Activated effector memory CD4-positive, alpha-beta T cell treated with anti-CD3 and anti-CD28 coated beads, Interleukin-2, amount 50 U/mL, for 16 hours (primary cell): Measurements from ENCODE around the gene ABTB2.

Source experiments
- DNase-seq: peaks from one replicate; pipeline ENCODE4 v3.0.0-alpha.2; 2020

The ABTB2 gene

DNA sequence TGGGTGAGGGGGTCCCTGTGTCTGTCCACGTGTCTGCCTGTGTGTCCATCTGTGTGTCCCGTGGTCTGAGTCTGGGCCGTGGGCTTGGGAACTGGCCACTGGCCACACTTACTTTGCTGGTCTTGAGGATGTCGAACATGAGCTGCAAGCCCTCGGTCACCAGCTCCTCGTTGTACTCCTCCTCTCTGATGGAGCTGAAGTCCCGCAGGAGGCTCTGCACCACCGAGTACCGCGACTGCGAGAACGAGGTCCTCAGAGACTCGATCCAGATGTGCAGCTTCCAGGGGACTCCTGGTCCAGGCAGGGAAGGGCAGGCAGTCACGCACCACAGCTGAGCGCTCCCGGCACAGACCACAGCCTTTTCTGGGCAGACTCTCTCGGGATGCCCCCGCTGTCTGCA, 197.0 kb downstream of the ABTB2 start:
- DNase-seq = no peak

DNA sequence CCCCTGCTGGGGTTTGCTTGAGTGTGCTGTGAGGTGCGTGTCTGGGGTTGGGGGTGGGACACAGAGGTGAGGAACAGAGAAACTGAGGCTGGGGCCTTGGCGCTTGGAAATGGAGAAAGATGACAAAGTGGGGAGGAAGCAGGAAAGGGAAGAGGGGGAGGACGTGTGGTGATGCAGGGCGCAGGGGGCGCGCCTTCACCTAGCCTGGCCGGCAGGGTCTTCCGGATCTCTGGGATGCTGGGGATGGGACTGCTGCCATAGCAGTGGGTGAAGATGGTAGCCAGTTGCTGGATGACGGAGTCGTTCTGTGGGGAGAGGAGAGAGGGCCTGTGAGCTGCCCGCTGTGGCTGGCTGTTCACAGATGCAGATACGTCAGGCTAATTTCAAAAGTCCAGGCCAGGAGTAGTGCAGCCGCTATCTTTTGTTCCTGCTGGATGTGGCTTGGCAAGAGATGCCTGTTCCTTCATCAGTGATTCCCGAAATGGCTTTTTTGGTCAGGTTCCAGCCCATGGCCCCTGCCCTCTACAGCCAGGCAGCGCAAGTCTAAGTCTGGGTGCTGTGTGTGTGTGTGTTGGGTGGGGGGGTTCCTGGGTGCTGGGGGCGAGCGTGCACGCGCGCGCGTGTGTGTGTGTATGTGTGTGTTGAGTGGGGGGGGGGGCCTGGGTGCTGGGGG, 197.6 kb downstream of the ABTB2 start:
- no peak for DNase-seq

DNA sequence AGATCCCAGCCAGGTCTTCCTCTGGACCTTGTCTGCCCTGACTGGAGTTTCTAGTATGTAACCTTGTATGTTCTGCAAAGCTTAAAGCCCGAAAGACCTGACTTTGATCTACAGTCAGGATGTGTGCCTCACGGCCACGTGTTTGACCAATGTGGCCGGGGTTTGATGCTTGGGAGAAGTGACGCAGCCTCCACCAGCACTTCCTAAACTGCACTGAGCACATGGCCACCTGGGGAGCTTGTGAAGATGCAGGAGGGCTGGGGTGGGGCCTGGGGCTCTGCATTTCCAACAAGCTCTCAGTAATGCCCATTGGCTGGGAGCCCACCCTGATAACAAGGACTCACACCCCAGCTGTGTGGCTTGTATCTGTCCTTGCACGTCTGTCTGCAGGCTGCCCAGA, 199.1 kb downstream of the ABTB2 start:
- DNase-seq = no peak

DNA sequence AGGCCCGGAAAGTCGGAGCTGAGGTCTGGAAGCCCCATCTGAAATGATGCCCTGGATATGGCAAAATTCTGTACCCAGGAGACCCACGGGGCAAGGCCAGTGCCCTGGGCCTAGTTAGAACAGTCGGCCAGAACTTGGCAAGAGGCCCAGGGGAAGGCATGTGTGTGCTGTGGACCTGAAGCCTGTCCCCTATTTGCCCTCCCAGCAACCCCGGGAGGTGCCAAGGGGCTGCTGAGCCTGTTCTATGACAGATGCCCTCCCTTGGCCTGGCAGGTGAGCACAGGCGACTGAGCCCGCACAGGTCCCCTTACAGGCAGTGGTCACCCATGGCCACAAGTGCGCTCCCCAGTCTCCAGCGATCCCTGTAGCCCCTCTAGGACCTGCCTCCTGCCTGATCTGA, 200.6 kb downstream of the ABTB2 start:
- no peak for DNase-seq

DNA sequence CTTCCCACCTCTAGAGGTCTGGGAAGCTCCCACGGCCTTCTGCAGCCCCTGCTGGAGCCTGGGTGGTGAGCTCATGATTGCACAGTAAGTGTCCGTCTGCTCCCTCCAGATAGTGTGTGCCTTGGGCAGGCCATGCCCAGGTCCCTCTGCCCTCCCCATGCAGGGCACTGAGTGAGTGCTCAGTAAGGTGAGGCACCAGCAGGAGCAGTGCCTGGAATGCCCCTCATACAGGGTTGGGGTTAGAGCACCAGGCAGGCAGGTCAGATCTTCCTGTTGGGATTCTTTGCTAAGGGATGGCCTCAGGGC, 202.1 kb downstream of the ABTB2 start:
- no peak for DNase-seq

DNA sequence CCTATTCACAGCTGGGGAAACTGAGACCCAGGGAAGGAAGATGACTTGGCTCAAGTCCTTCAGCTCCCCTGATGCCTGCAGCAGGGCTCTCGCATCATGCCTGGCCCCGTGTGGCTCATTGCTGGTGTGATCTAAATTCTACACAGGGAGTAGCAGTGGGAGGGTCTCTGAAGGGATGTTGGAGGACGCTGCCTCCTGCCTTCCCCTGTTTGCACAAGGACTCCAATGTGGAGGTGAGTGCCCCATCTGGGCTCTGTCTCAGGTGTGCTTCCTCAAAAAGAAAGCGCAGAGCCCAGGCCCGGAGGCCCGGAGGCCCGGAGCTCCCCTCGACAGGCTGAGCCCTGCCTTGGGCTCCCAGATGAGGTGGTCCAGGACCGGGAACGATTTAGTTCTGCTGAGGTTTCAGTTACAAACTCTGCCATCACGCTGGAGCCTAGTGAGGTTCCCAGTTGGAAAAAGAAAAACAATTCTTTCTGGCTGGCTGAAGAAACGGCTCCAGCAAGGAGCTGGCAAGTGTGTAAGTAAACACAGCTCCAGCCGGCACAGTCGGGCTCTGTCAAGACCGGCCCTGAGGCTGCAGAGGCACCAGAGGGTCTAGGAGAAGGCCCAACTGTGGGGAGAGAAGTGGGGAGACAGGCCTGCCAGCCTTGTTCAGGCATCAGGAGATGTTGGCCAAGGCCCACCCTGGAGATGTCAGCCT, 202.6 kb downstream of the ABTB2 start:
- DNase-seq = no peak

DNA sequence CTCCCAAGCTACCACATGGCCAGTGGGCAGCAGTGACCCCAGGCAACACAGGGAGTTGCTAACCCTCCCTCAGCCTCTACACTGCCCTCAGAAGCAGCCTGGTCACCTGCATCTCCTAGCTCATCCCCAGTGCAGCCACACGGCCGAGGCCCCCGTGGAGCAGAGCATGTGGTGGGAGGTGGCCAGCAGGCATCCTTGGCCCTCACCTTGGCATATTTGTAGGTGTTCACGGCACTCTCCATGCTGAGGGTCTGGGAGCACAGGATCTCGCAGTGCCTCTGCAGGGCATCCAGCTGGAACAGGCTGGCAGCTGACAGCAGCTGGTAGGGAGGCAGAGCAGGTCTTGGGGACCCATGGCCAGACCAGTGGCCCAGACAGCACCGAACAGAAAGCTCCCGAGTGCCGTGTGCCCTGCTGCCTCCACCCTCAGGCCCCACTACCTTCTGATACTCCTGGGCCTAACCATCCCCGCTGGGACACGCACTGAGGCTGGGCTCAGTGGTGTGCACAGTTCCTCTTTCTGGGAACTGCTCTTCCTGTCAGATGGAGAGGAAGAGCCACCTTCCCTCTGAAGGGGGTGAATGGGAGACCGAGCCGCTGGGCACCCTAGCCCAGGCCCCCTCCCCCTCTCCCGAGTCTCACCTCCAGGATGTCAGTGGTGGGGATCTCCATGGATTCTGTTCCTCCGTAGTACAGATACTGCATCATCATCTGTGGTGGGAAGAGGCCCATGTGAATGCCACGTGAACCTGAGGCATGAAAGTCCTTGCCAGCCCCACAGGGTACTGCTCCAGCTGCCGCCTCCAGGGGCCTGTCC, 203.5 kb downstream of the ABTB2 start:
- no peak for DNase-seq

DNA sequence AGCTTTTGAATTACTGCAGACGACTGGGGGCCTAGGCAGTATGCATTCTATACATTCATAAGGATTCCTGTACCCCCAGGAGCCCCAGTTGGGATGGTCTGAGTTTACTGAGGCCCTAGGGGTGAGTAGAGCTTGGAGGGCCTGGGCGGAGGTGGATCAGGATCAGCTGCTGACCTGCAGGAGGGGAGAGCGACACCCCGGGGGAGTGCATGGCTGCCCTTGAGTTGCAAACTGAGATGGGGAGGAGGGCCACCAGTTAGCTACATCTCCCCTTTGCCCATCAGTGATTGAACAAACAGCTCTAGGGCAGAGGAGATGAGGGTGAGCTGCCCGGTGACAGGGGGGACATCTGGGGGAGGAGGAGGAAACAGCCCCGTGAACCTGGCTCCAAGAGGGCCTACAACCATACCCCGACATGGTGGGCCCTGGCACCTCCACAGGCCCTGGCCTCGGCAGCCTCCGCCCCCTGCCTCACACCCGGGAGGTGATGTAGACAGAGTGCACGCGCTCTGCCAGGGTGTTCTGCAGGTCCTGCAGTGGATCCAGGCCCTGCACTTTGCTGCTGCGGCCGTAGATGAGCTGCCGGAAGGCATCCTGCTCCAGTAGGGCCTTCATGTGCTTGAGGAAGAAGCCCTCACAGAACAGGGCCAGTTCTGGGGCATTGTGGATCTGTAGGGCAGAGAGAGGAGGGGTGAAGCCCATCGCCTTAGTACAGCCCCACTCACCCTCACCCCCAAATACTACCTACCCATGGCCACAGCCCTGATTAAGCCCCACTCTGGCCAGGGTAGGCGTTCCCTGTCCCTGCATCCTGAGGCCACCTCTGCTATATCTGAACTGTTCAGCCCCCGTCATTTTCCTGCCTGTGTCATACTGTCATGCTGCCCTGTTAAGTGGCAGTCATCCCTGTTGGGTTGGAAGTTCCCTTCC, 205.6 kb downstream of the ABTB2 start:
- no peak for DNase-seq

DNA sequence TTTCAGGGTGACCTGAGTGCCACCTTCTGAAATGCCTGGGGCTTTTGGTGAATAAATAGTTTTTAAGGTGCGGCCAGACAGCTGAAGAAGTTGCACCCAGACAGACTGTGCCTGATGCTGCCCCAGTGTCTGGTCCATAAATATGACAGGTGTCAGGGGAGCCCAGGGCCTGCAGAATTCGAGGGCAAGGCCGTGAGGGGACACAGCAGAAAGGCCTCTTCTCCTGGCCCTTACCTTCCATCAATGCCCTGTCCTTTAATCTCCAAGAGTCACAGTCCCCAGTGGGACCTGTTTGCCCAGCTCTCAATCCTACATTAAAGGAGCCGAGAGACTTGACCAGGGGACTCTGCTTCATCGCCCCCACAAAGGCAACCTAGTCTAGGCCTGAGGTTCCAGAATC, 206.6 kb downstream of the ABTB2 start:
- no peak for DNase-seq

DNA sequence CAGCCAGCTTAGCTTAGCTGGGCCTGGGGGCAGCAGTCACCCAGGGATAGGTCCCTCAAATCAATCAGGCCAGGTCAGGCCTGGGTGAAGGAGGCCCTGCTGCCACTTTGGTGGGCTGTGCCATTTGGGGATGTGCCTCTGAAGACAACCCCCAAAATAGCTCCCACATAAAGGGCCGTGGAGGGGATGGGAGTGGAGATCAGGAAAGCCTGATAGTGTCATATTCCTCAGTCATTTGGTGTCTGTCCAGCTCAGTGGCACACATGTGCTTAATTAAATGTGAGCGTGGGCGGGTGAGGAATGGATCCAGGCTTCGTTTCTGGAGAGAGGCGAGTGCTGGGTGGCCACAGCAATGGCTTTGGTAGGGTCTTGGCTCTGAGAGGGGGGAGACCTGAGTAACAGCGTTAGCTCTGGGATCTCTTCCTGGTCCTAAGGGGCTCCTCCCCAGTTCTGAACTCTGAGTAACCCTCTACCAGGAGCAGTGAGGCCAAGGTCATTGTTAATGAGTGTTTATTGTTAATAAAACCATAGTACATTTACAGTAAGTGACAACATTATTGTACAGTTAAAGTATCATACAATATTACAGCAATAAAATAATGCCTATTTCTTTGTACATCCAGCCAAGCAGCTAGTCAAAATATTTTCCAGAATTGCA, 207.2 kb downstream of the ABTB2 start:
- no peak for DNase-seq

DNA sequence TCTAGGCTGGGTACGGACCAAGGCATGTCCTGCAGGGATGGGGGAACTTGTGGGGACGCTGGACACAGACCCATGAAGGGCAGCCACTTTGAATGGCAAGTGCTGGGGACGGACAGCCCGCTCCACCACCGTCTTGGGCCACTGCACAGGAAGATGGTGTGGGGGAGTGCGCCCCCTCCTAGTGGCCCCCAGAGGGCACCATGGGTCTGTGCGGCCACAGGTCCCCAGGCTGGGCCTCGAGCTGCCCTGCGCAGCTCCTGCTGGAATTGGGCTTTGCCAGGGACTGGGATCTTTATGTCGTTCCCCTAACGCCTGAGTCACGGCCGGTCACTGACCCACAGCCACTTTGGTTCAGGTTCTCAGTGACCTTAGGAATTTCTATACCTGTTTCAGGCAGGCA, 208.0 kb downstream of the ABTB2 start:
- DNase-seq = no peak

DNA sequence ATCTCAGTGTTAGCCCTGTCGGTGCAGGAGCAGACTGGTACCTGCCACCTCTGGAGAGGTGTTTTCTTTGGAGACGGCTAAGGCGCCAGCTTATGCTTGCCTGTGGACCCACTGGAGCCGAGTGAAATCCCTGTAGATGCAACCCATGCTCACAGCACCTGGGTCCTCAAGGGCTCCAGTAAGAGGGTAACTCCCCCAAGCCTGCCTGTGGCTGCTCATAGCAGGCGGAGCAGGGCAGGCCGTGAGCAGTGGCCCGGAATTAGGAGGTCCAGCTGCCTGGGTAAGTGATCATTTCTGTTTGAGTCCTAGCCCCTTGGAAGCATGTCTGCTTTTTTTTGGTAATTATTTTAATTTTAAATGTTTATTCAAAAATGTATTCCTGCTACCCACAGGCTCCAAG, 208.5 kb downstream of the ABTB2 start:
- peak; percentile 47 for DNase-seq

DNA sequence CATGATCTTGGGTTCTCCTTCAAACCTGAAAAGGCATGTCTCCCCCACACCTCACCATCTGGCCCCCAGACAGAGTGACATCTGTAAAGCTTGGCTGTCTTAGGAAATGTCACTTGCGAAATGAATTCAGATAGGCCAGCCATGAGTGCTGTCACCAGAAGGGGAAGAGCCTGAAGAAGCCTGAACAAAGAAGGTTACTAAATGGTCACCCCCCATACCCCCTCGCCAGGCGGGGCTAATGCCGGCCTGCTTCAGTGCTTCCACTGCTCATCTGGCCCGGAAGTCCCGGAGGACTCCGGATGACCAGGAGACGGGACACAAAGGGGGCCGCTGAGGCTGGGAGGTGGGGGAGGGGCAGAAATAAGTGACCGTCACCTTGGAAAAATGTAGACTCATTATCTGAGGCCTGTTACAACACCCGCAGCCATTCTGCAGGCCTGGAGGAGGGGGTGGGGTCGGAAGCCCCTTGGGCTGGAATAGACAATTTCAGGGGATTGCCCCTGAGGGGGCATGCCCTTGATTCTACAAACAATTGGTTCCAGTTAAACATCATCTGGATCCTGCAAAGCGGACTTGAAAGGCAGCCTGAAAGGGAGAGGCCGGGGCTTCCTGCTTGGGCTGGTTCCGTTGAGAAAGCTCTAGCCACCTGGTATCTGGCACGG, 209.2 kb downstream of the ABTB2 start:
- peak; percentile 30 for DNase-seq

DNA sequence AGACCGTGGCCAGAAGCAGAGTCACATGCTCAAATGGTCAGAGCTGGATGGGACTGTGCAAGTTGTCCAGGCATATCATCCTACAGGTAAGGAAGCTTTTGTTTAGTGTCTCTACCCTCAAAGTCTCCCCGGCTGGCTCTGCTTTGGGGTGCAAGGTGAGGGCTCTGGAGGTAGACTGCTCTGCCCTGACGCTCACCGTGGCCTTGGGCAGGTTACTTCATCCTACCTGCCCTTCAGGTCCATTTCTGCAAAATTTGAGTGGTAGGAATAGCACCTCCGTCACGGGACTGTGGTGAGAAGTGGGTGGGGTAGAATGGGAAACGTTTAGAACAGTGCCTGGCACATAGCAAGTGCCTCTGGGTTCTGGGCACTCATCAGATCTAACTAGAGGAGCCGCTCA, 210.2 kb downstream of the ABTB2 start:
- peak; percentile 41 for DNase-seq

DNA sequence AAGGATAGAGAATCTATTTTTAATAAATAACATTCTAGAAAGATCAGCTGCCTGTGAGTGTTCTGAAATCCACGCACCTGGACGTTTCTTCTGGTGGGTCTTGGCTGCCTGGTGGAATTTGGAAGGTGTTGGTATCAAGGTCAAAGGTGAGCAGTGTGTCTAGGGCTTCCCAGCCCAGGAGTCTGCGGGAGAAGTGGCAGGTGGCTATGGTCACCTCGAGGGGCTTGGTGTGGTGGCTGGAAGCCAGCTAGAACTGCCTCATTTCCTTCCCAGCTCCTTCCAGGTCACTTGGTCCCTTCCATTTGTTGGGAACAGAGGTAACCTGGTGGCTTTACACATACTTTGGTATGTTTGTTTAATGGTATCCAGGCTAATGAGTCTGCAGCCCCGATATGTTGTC, 210.9 kb downstream of the ABTB2 start:
- DNase-seq = peak; percentile 48

DNA sequence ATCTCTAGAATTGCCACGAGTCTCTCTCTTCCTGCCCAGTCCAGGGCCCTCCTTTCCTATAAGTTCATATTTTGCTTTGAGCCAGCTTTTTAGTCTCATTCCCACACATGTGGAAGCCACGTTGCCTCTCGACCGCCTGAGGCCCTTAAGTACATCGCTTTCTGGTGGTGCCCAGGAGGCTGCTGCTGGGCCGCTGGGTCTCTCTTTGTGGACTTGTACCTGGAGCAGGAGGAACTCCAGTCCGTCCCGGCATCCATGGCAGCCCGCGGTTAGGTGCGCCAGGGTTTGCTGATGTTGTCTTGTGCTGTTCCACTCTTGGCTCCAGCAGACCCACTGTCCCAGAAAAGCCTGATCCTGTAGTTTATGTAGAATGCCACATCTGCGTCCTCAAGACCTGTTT, 211.4 kb downstream of the ABTB2 start:
- peak; percentile 54 for DNase-seq

DNA sequence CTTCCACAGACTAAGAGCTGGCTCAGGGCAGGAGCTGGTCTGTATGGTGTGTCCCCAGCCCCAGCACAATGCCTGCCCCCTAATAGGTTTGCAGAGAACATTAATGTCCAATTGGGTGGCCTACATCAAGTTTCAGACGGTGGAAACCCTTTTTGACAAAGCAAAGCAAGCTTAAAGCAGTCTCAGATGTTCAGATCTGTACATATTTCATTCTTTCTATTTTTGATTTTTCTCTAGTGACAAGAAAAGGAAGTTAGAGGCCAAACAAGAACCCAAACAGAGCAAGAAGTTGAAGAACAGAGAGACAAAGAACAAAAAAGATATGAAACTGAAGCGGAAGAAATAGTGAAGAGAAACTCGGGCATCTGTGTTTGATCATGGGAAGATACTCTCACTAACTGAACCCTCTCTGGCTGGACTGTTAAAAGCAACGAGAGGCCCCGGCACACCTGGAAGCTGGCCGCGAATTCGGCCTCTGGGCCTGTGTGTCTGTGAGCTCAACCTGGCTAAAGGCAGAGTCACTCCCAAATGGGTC, 211.9 kb downstream of the ABTB2 start:
- DNase-seq = peak; percentile 44

DNA sequence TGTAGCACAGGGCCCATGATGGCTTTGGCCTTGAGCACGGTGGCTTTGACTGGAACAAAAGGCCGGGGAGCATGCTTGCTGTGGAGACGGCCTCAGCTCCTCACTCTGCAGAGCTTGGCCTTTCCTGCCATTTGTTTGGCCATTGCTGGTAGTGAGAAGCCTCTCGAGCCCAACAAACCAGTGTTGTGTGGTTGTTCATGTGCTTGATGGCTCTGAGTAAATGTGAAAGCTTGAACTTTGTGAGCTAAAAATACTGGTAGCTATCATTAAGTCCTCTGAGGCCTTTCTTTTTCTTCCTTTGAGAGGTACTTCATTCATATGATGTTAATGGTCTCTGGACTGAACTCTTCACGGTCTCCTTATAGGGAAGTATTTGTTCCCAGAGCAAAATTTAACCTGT, 212.7 kb downstream of the ABTB2 start:
- peak; percentile 39 for DNase-seq

DNA sequence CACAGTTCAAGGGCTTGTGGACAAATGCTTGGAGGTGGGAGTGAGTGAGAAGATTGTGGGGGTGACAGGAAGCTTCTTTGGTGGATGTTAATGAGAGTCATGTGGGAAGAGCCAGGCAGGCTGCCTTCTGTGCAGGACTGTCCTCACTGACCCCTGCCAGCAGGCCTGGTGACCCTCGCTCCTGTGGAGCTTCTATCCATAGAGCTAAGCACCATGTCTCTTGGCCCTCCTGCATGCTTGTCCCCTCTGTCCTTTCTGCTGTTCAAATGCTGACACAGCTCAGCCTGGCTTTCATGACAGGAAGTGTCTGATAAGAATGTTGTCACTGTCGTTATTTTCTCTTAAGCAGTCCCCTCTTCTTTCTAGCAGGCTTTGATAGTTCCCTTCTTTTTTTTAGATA, 214.8 kb downstream of the ABTB2 start:
- no peak for DNase-seq

DNA sequence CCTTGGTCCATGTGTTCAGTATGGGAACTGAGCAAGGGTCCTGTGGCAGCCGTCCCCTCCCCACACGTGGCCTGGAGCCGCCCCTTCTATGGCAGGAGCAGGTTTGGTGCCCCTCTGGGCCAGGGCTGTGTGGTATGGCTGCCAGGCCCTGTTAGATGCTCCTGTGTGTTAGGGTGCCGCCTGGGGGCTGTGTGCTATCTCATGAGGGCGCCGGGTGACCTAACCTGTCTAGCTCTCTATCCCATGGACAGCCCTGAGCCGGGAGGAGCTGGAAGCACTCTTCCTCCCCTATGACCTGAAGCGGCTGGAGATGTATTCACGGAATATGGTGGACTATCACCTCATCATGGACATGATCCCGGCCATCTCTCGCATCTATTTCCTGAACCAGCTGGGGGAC, 217.7 kb downstream of the ABTB2 start:
- DNase-seq = peak; percentile 57

DNA sequence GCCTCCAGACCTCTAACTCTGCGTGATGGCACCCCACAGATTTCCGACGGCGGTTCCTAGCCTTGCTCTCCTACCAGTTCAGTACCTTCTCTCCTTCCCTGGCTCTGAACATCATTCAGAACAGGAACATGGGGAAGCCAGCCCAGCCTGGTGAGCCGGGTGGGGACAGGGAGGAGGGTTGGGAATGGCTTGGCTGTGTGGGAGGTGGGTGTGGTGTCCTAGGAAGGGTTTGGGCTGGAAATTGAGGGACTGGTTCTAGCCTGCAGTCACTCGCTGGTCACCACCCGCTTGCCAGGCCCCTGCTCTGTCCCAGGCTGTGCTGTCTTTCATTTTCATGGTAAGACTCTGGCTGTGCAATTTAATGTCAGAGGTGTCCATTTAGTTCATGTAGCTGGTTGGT, 218.5 kb downstream of the ABTB2 start:
- DNase-seq = peak; percentile 36

DNA sequence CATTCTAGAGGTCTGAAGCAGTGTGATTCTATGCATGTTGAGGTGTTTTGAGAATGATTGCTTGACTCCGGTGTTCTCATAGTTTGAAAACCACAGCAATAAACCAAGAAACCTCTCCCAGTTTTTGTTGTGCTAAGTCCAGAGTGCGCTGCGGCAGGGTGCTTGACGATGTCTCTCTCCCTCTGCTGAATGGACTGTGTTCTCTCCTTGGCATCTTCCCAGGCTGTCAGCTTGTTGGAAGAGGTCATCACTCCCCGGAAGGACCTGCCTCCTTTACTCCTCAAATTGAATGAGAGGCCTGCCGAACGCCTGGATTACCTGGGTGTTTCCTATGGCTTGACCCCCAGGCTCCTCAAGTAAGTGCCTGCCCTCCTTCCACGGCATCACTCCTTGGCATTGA, 221.4 kb downstream of the ABTB2 start:
- DNase-seq = no peak
